GM19351 (cell line): ENCODE measurements around the gene ENPP7.

Experiments used
- ATAC-seq: cut with Tn5 transposase; IDR thresholded peaks from one replicate; pipeline ENCODE4 v1.9.1; 2021; ENCODE audit warnings: mild to moderate bottlenecking, moderate library complexity; ENCODE audit not compliant: unreplicated experiment

The ENPP7 gene

GRCh38 chr17:79730437-79730768 lies 340 bp upstream of the ENPP7 start:
- ATAC-seq, result no peak

- no peak for ATAC-seq
These were observed 1.5 kb downstream of the ENPP7 start for GRCh38 chr17:79732254-79732653.

- ATAC-seq, result no peak
These were observed 2.3 kb downstream of the ENPP7 start for GRCh38 chr17:79732804-79733691.

- no peak for ATAC-seq
These were observed 2.9 kb downstream of the ENPP7 start for GRCh38 chr17:79733692-79734070.

- no peak for ATAC-seq
These were observed 4.4 kb downstream of the ENPP7 start for GRCh38 chr17:79735096-79735495.

- no peak for ATAC-seq
These were observed 6.5 kb downstream of the ENPP7 start for GRCh38 chr17:79737046-79737921.

- ATAC-seq, result no peak
These were observed 7.3 kb downstream of the ENPP7 start for GRCh38 chr17:79737922-79738578.

- ATAC-seq, result no peak
These were observed 7.9 kb downstream of the ENPP7 start for GRCh38 chr17:79738643-79739042.

GRCh38 chr17:79739148-79740062 lies 8.7 kb downstream of the ENPP7 start:
- ATAC-seq, result no peak

GRCh38 chr17:79740413-79740812 lies 9.7 kb downstream of the ENPP7 start:
- ATAC-seq, result no peak

- no peak for ATAC-seq
These were observed 10.6 kb downstream of the ENPP7 start for GRCh38 chr17:79741401-79741750.

GRCh38 chr17:79741751-79742588 lies 11.2 kb downstream of the ENPP7 start:
- ATAC-seq, result no peak

GRCh38 chr17:79742589-79742918 lies 11.8 kb downstream of the ENPP7 start:
- no peak for ATAC-seq

- no peak for ATAC-seq
These were observed 12.3 kb downstream of the ENPP7 start for GRCh38 chr17:79742951-79743476.

GRCh38 chr17:79743614-79744013 lies 12.9 kb downstream of the ENPP7 start:
- no peak for ATAC-seq

- no peak for ATAC-seq
These were observed 14.9 kb downstream of the ENPP7 start for GRCh38 chr17:79745641-79746105.

- no peak for ATAC-seq
These were observed 16.3 kb downstream of the ENPP7 start for GRCh38 chr17:79746889-79747507.

GRCh38 chr17:79747508-79748294 lies 17.0 kb downstream of the ENPP7 start:
- ATAC-seq, result no peak
